Endodermal cell (in vitro differentiated cells): ENCODE data around the gene CD226. TPM values are rescaled to one million over a fixed set of nuclear protein-coding genes. Genes with fewer than 3 reads are reported as not detected.

Source experiments
- DNase-seq: peaks from one replicate; pipeline ENCODE4 v3.0.0-alpha.2; 2017
- H3K27ac ChIP-seq: 2 replicates; pipeline ENCODE4 v1.5.1; 2013; ENCODE audit warnings: mild to moderate bottlenecking, low read depth, low read length, moderate library complexity
- H3K27me3 ChIP-seq: 2 replicates; pipeline ENCODE4 v1.6.1; 2013; ENCODE audit warnings: mild to moderate bottlenecking, low read length, moderate library complexity; ENCODE audit not compliant: insufficient read depth, control insufficient read depth, poor library complexity, severe bottlenecking
- H3K36me3 ChIP-seq: 2 replicates; pipeline ENCODE4 v1.7.0; 2013; ENCODE audit warnings: mild to moderate bottlenecking, low read length, moderate library complexity; ENCODE audit not compliant: control insufficient read depth, insufficient read depth
- H3K4me1 ChIP-seq: one replicate; pipeline ENCODE4 v1.7.0; 2013; ENCODE audit warnings: low read length; ENCODE audit not compliant: control insufficient read depth, insufficient read depth
- H3K4me3 ChIP-seq: 2 replicates; pipeline ENCODE4 v1.5.1; 2013; ENCODE audit warnings: mild to moderate bottlenecking, low read length, moderate library complexity
- H3K9ac ChIP-seq: 2 replicates; pipeline ENCODE4 v1.6.1; 2013; ENCODE audit warnings: mild to moderate bottlenecking, low read length, moderate library complexity; ENCODE audit not compliant: poor library complexity, severe bottlenecking; ENCODE audit errors: extremely low read depth
- H3K9me3 ChIP-seq: 2 replicates; pipeline ENCODE4 v1.6.1; 2013; ENCODE audit warnings: mild to moderate bottlenecking, low read length, moderate library complexity; ENCODE audit not compliant: control insufficient read depth
- H3K27ac Mint-ChIP-seq: 2 replicates; pipeline ENCODE4 v1.8.0; 2020; ENCODE audit warnings: mixed read lengths
- H3K27me3 Mint-ChIP-seq: 2 replicates; pipeline ENCODE4 v1.8.0; 2021; ENCODE audit warnings: mild to moderate bottlenecking, mixed read lengths; ENCODE audit not compliant: insufficient read depth
- H3K36me3 Mint-ChIP-seq: 2 replicates; pipeline ENCODE4 v1.8.0; 2020; ENCODE audit warnings: low read depth, mixed read lengths
- H3K4me1 Mint-ChIP-seq: 2 replicates; pipeline ENCODE4 v1.8.0; 2020; ENCODE audit warnings: mixed read lengths
- H3K4me3 Mint-ChIP-seq: 2 replicates; pipeline ENCODE4 v1.8.0; 2020; ENCODE audit warnings: mild to moderate bottlenecking, moderate library complexity, mixed read lengths
- H3K9me3 Mint-ChIP-seq: 2 replicates; pipeline ENCODE4 v1.8.0; 2020; ENCODE audit warnings: mild to moderate bottlenecking, mixed read lengths
- WGBS, 2 experiments: methylation state at CpG; one replicate each; pipeline versions ENCODE4 v1.1.5 to v1.1.7; 2013; ENCODE audit warnings: missing lambda C conversion rate in 2 of 2, mixed read lengths in 1 of 2; ENCODE audit not compliant: insufficient coverage in 1 of 2, insufficient read length in 1 of 2; 5-methylcytosine and 5-hydroxymethylcytosine counted together
- total RNA-seq, 2 donors: library from RNA; stranded (reverse); fragmentation: NEBNext Ultra II Directional in 1 of 2; extraction: Animal tissue kit (Norgen Biotek cat#: 25700) in 1 of 2; gene quantifications; 2 replicates in 1 of 2; 3 replicates in 1 of 2; pipeline ENCODE4 v1.2.1, GENCODE V29; 2021
- TF ChIP-seq, protein P1 (sequence below): fragments of 200-600 bp; sonication (generic); conservative IDR thresholded peaks from 2 replicates; pipeline ENCODE4 v1.5.0; 2021; ENCODE audit warnings: antibody characterized with exemption, mild to moderate bottlenecking

Gene CD226
- total RNA-seq, 2 donors from 2014 or later = 0.13 TPM; not detected in 1

DNA sequence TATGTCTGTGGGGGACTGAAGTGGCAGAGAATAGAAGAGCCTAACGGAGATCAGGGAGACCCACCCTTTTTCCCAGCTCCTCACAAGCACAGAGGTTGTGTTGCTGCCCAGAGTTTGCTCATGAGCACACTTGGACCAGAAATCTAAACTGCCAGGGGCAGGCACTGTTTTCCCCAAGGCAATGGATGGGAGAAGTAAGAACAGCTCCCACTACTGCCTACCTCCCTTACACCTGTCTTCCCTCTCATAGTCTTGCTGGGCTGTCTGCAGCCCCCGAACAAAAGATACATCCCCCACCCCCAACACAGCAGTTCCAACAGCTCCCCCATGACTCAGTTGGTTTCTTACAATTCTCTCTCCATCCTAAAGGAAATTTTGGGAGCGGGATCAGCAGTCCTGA lies 48.1 kb upstream of the CD226 start:
- no peaks in the 10 kb centered on the region for H3K9me3 ChIP-seq
- DNase-seq = no peak
- no peak overlapping the region for H3K27ac Mint-ChIP-seq
- no peak overlapping the region for H3K4me3 Mint-ChIP-seq
- no peaks in the 10 kb centered on the region for H3K4me1 ChIP-seq
- TF ChIP-seq, protein P1, sequence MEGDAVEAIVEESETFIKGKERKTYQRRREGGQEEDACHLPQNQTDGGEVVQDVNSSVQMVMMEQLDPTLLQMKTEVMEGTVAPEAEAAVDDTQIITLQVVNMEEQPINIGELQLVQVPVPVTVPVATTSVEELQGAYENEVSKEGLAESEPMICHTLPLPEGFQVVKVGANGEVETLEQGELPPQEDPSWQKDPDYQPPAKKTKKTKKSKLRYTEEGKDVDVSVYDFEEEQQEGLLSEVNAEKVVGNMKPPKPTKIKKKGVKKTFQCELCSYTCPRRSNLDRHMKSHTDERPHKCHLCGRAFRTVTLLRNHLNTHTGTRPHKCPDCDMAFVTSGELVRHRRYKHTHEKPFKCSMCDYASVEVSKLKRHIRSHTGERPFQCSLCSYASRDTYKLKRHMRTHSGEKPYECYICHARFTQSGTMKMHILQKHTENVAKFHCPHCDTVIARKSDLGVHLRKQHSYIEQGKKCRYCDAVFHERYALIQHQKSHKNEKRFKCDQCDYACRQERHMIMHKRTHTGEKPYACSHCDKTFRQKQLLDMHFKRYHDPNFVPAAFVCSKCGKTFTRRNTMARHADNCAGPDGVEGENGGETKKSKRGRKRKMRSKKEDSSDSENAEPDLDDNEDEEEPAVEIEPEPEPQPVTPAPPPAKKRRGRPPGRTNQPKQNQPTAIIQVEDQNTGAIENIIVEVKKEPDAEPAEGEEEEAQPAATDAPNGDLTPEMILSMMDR = no peak
- H3K4me1 Mint-ChIP-seq = peaks cover 7% of the 10 kb centered on the region
- H3K27me3 Mint-ChIP-seq = no peaks in the 10 kb centered on the region
- H3K27ac ChIP-seq = no peak overlapping the region
- WGBS, 2 experiments = 92 to 100% methylated on average over 2 to 3 of the region's 3 CpGs
- H3K27me3 ChIP-seq = no peaks in the 10 kb centered on the region
- H3K4me3 ChIP-seq = no peak overlapping the region
- peaks cover 3% of the 10 kb centered on the region for H3K36me3 Mint-ChIP-seq
- peaks cover 3% of the 10 kb centered on the region for H3K9me3 Mint-ChIP-seq
- H3K36me3 ChIP-seq = no peaks in the 10 kb centered on the region
- no peak overlapping the region for H3K9ac ChIP-seq

DNA sequence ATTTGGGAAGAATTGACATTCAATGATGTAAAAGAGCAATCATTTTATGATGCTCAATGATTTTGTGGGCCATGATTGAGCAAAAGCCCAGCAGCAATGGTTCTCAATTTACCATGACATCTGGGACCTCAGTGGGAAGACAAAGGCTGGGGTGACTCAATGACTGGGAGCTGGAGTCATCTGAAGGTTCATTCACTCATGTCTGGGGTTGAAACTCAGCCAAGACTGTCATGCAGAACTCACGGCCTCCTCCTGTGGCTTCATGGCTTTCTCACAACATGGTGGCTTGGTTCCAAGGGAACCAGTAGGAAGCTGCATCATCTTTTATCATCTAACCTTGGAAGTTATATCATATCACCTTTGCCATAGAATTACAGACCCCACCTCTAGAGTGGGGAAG lies 45.1 kb upstream of the CD226 start:
- no peak overlapping the region for H3K4me3 Mint-ChIP-seq
- H3K4me3 ChIP-seq = no peak overlapping the region
- no peaks in the 10 kb centered on the region for H3K27me3 Mint-ChIP-seq
- no peak overlapping the region for H3K9ac ChIP-seq
- no peak for DNase-seq
- no peak overlapping the region for H3K27ac Mint-ChIP-seq
- H3K36me3 ChIP-seq = no peaks in the 10 kb centered on the region
- H3K4me1 ChIP-seq = no peaks in the 10 kb centered on the region
- no peaks in the 10 kb centered on the region for H3K27me3 ChIP-seq
- no peak overlapping the region for H3K27ac ChIP-seq
- WGBS, 2 experiments = 91% methylated on average over 1 of the region's 1 CpG; no CpG with 5 or more reads in 1 of the 2 experiments
- H3K4me1 Mint-ChIP-seq = peaks cover 7% of the 10 kb centered on the region
- TF ChIP-seq, protein P1 = no peak
- peaks cover 3% of the 10 kb centered on the region for H3K36me3 Mint-ChIP-seq
- no peaks in the 10 kb centered on the region for H3K9me3 ChIP-seq
- peaks cover 3% of the 10 kb centered on the region for H3K9me3 Mint-ChIP-seq

DNA sequence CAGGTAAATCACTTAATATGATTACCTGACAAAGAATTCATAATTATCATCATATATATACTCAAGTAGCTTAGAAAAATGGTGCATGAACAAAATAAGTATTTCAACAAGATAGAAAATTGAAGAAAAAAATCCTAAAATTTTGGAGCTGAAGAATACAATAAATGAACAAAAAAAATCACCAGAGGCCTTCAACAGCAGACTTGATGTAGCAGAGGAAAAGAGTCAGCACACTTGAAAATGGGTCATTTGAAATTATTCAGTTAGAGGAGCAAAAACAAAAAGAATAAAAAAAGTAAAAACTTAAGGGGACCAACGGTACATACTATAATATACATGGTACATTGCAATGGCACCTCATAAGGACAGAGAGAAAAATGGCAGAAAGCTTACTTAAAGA lies 40.2 kb upstream of the CD226 start:
- H3K27ac Mint-ChIP-seq = no peak overlapping the region
- no peaks in the 10 kb centered on the region for H3K27me3 Mint-ChIP-seq
- peaks cover 3% of the 10 kb centered on the region for H3K9me3 Mint-ChIP-seq
- no peak overlapping the region for H3K4me3 ChIP-seq
- TF ChIP-seq, protein P1 = no peak
- WGBS, 2 experiments = 85% methylated on average over 1 of the region's 1 CpG; no CpG with 5 or more reads in 1 of the 2 experiments
- no peak overlapping the region for H3K4me3 Mint-ChIP-seq
- H3K27me3 ChIP-seq = no peaks in the 10 kb centered on the region
- no peaks in the 10 kb centered on the region for H3K4me1 Mint-ChIP-seq
- DNase-seq = no peak
- H3K4me1 ChIP-seq = no peaks in the 10 kb centered on the region
- H3K9me3 ChIP-seq = no peaks in the 10 kb centered on the region
- no peak overlapping the region for H3K27ac ChIP-seq
- H3K9ac ChIP-seq = no peak overlapping the region
- H3K36me3 Mint-ChIP-seq = peaks cover 3% of the 10 kb centered on the region
- no peaks in the 10 kb centered on the region for H3K36me3 ChIP-seq
